ENCODE results near the gene PLN.

Gene PLN

DNA sequence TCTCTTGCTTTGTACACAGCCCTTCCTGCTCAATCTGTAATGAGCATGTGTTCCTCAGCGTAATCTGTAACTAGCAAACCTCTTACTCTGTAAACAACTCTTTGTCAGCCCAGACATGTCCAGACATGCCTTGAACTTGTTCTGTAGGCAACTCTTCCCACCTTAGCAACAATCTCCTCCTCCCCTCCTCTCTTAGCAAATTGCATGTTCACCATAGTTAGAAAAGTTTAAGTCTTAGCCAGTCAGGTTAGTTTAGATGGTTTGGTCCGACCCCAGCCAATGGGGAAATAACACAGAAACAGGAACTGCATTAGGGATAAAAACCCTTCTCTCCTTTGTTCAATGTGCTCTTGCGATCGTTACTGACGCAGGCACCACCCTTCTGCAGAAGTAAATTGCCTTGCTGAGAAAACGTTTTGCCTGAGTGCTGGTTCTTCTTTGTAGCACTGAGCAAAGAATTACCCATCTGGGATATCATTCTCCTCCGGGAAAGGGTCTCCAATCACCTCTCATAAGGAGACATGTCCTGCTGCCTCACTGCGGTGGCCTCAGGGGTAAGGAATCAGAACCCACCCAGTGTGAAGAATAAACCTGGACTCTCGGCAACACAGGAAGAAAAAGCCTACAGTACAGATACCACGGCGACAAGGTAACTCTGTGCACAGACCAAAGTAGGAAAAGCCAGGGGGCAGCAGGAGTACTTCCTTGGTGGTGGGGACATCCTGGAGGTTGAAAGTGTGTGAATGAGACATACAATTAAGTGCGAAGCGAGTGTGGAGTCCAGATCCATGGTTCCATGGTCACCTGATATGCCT lies 26.2 kb downstream of the PLN start:
- H3K36me3 Mint-ChIP-seq (ENCODE audit: low read depth), result peaks cover 52% of the 10 kb centered on the region
- peaks cover 21% of the 10 kb centered on the region for H3K4me1 Mint-ChIP-seq
- peak overlapping the region; percentile 58 for H3K4me3 Mint-ChIP-seq
- peak overlapping the region; percentile 87 for H3K27ac Mint-ChIP-seq
- peaks cover 60% of the 10 kb centered on the region for H3K9me3 Mint-ChIP-seq
- H3K27me3 Mint-ChIP-seq (ENCODE audit: low read depth, poor library complexity), result no peaks in the 10 kb centered on the region
- no peak for DNase-seq
- TF ChIP-seq CTCF (IDR thresholded peaks at IDR 0.05), result no peak

DNA sequence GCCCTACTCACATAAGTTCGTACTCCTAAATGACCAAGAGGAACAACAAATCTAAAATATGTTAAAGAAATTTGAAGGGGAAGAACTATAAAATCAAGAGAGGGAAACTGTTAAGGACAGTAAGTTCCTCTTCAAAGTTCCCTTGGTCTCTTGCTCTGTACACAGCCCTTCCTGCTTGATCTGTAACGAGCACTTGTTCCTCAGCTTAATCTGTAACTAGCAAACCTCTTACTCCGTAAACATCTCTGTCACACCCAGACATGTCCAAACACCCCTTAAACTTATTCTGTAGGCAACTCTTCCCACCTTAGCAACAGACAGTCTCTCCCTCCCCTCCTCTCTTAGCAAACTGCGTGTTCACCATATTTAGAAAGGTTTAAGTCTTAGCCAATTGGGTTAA lies 29.9 kb downstream of the PLN start:
- Mint-ChIP-seq H3K27ac (no peak overlapping the region), H3K36me3 (ENCODE audit: low read depth) (peaks cover 65% of the 10 kb centered on the region), H3K9me3 (peaks cover 73% of the 10 kb centered on the region), H3K4me1 (peaks cover 26% of the 10 kb centered on the region), H3K4me3 (no peak overlapping the region), H3K27me3 (ENCODE audit: low read depth, poor library complexity) (no peaks in the 10 kb centered on the region)
- DNase-seq, result no peak
- no peak for TF ChIP-seq CTCF (IDR thresholded peaks at IDR 0.05)

DNA sequence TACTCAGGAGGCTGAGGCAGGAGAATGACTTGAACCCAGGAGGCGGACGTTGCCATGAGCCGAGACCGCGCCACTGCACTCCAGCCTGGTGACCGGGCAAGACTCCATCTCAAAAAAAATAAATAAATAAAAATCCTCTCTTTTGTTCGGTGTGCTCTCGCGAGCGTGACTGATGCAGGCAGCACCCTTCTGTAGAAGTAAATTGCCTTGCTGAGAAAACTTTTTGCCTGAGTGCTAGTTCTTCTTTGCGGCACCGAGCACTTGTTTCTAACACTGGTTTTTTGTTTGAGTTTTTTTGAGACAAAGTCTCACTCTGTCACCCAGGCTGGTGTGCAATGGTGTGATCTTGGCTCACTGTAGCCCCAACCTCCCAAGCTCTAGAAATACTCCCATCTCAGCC lies 30.5 kb downstream of the PLN start:
- no peak overlapping the region for H3K27ac Mint-ChIP-seq
- no peak overlapping the region for H3K4me3 Mint-ChIP-seq
- no peak for TF ChIP-seq CTCF (IDR thresholded peaks at IDR 0.05)
- no peaks in the 10 kb centered on the region for H3K27me3 Mint-ChIP-seq (ENCODE audit: low read depth, poor library complexity)
- peaks cover 26% of the 10 kb centered on the region for H3K4me1 Mint-ChIP-seq
- H3K9me3 Mint-ChIP-seq, result peaks cover 69% of the 10 kb centered on the region
- peaks cover 65% of the 10 kb centered on the region for H3K36me3 Mint-ChIP-seq (ENCODE audit: low read depth)
- DNase-seq, result no peak

DNA sequence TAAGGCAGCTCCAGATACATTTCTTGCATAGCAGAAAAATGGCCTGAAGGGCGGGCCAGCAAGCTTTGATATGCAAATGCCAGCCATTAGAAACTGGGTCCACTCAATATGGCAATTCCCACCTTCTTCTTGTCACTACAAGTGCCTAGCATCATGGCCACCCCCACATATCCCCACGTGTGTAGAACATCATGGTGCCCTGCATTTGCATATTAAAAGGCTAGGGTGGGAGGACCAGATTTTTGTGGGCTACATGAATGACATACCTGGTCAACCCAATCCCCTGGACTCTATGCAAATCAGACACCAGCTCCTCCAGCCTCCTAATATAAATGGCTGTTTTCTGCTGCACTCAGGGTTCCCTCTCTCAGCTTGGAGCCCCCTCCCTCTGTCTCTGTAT lies 31.7 kb downstream of the PLN start:
- Mint-ChIP-seq H3K4me3 (no peak overlapping the region), H3K27me3 (ENCODE audit: low read depth, poor library complexity) (no peaks in the 10 kb centered on the region), H3K36me3 (ENCODE audit: low read depth) (peaks cover 54% of the 10 kb centered on the region), H3K27ac (peak overlapping the region; percentile 17), H3K9me3 (peaks cover 59% of the 10 kb centered on the region), H3K4me1 (peaks cover 15% of the 10 kb centered on the region)
- DNase-seq, result no peak
- TF ChIP-seq CTCF (IDR thresholded peaks at IDR 0.05), result no peak

GRCh38 chr6:118580585-118581419 lies 32.7 kb downstream of the PLN start:
- Mint-ChIP-seq H3K4me1 (peaks cover 11% of the 10 kb centered on the region), H3K36me3 (ENCODE audit: low read depth) (peaks cover 44% of the 10 kb centered on the region), H3K27ac (no peak overlapping the region), H3K27me3 (ENCODE audit: low read depth, poor library complexity) (no peaks in the 10 kb centered on the region), H3K4me3 (no peak overlapping the region), H3K9me3 (peaks cover 49% of the 10 kb centered on the region)
- DNase-seq, result peak; percentile 36
- peak; percentile 69 for TF ChIP-seq CTCF (IDR thresholded peaks at IDR 0.05)

All from nephron progenitor cell (in vitro differentiated cells).